ENCODE measurements around the gene ALDH4A1. TPM values are rescaled to one million over a fixed set of nuclear protein-coding genes. Genes with fewer than 3 reads are reported as not detected.
A peak's percentile ranks its signal among the peaks of the same experiment; 100 is the strongest.
"Not testable (repeated sequence)": the region's sequence is repeated elsewhere in the genome, so short reads cannot be mapped to it uniquely, and the experiment has no call there.

ALDH4A1 gene
- total RNA-seq, 4 donors from 2014 or later = 22.2 to 96.8 (median 67.3) TPM

DNA sequence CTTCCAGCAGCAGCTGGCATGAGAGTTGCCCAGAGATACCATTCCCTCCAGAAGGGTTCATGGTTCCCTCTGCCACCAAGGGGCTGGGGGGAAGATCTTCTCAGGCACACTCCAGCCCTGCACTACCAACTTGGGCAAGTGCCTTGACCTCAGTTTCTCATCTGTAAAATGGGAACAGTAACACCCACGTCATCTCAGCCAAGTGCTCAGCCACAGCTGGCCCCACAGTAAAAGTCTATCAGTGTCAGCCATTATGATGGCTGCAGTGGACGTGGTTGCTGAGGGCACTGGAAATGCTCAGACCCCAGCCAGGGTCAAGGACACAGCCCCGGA, 26.6 kb downstream of the ALDH4A1 start:
- DNase-seq (ENCODE audit: low spot score) (no peak), ATAC-seq (ENCODE audit: low FRiP score) (no peak)
- TF ChIP-seq CTCF (IDR thresholded peaks at IDR 0.05) = no peak

DNA sequence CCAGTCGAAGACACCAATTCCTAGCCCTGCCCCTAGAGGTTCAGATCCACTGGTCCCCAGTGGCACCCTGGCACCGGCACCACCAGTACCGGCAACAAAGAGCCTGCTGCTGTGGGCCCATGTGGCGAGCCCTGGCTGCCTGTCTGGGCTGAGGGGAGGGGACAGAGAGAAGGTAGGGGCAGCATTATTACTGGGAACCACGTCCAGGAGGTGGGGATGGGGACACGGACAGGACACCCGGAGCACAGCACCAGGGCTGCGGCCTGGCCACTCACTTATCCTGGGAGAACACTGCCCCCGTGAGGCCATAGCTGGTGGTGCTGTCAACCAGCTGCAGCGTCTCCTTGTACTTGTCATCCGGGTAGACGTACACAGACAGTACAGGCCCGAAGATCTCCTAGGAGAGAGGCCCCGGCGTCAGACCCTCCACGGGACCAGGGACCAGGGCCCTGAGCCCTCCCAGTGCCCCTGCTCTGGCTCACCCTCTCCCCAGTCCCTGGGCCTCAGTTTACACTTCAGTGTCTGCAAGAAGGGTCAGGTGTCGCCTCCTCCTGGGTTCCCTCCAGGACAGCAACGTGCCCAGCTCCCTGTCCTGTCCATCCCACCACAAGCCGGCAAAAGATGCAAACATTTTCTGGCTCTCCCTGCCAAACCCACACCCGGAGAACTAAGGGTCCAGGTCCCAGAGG, 27.1 kb downstream of the ALDH4A1 start:
- ATAC-seq (ENCODE audit: low FRiP score) = no peak
- no peak for TF ChIP-seq CTCF (IDR thresholded peaks at IDR 0.05)
- peak; percentile 61 for DNase-seq (ENCODE audit: low spot score)

DNA sequence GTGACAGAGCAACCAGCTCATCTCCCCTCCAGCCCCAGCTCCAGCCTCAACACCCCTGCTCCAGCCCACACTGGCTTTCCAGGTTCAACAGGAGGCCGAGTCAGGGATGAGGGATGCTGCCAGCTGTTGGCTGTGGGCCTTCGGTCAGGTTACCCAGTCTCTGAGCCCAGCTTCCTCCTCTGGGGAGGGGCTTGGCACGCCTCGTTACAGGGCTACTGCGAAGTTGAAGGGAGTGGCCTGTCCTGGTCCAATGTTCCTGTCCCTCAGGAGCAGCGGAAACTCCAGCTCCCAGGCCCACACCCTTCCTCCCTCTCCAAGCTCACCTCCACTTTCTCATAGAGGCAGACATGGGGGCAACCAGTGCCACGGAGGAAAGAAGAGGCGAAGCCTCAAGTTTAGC, 27.8 kb downstream of the ALDH4A1 start:
- TF ChIP-seq CTCF (IDR thresholded peaks at IDR 0.05) = no peak
- no peak for DNase-seq (ENCODE audit: low spot score)
- no peak for ATAC-seq (ENCODE audit: low FRiP score)

GRCh38 chr1:18874036-18874435, 28.3 kb downstream of the ALDH4A1 start:
- no peak for ATAC-seq (ENCODE audit: low FRiP score)
- no peak for TF ChIP-seq CTCF (IDR thresholded peaks at IDR 0.05)
- no peak for DNase-seq (ENCODE audit: low spot score)

DNA sequence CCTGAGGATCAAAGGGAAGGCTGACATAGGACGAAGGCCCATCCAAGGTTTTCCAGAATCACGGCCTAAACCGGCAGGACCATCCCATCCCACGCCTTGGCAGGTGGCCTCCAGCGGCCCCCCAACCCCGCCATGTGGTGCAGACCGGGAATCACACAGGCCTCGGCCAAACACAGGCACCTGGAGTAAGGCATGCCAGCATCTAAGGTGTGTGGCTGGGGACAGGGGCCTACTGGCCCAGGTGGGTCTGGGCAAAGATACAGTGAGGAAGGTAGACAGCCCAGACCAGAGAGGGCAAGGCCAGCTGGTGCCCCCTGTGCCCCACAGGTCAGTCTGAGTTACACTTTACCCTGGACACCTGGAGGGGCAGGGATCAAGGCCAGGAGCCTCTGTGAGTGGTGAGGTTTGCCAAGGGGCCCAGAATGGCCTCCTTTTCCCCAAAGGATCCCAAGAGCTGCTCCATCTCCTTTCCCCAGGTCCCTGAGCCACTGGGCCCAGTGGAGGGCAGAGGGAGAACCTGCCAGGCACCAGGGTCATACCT, 30.2 kb downstream of the ALDH4A1 start:
- ATAC-seq (ENCODE audit: low FRiP score) (no peak), DNase-seq (ENCODE audit: low spot score) (no peak)
- TF ChIP-seq CTCF (IDR thresholded peaks at IDR 0.05) = no peak

DNA sequence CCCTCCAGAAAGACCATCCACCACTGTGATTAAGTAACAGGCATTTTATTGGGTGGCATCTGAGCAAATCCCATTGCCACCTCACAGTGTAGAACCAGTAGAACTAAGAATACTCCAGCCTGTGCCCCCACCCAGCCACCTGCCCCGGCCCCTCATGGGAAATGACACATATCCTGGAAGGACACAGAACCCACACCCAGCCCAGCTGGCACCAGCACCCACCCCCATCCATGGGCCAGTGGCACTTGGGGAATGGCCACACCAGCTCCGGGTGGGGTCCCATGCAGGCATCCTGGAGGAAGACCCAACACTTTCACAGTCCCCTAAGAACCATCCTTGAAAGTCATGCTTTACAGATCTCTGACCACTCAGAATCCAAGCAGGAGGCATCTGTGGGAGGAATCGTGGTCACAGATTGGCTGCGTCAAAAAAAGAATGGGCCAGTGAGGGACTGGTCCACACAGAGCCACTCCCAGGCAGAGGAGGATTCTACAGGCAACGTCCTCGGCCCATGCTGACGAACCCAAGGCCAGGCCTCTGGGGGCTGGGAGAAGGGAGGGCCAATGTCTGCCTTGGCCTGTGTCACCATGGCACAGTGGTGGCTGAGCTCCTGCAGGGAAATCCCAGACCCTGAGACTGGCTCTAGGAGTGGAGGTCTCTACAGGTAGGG, 30.8 kb downstream of the ALDH4A1 start:
- DNase-seq (ENCODE audit: low spot score) (no peak), ATAC-seq (ENCODE audit: low FRiP score) (no peak)
- TF ChIP-seq CTCF (IDR thresholded peaks at IDR 0.05) = no peak

- no peak for TF ChIP-seq CTCF (IDR thresholded peaks at IDR 0.05)
- ATAC-seq (ENCODE audit: low FRiP score) = no peak
- DNase-seq (ENCODE audit: low spot score) = no peak
Observed at GRCh38 chr1:18870957-18871356, 31.4 kb downstream of the ALDH4A1 start.

DNA sequence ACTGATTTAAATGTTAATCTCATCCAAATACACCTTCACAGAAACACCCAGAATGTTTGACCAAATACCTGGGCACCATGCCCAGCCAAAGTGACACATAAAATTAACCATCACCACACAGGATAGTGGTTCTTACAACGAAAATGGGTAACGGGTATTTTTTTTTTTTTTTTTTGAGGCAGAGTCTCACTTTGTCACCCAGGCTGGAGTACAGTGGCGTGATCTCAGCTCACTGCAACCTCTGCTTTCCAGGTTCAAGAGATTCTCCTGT, 31.8 kb downstream of the ALDH4A1 start:
- not testable (repeated sequence) for ATAC-seq (ENCODE audit: low FRiP score); DNase-seq (ENCODE audit: low spot score)
